Prostate gland (tissue), 2 donors: ENCODE data around the gene EPOP.

Experiments
- CTCF ChIP-seq, 4 experiments: fragments of 200-600 bp in 2 of 4; fragments of 450-650 bp in 2 of 4; sonication (generic) in 2 of 4; IDR thresholded peaks; 1 replicate in 3 of 4; 2 replicates in 1 of 4; pipeline ENCODE4 v1.5.1; 2016 to 2019; ENCODE audit warnings: antibody characterized with exemption in 4 of 4, mild to moderate bottlenecking in 2 of 4, moderate library complexity in 2 of 4
- POLR2AphosphoS5 ChIP-seq: sonication (generic); formaldehyde crosslinking; IDR thresholded peaks from one replicate; pipeline ENCODE4 v1.6.1; 2017; ENCODE audit warnings: antibody characterized with exemption

GRCh38 chr17:38712593-38712992 is 37.8 kb upstream of the EPOP start:
- TF ChIP-seq POLR2AphosphoS5 (no peak), CTCF (IDR thresholded peaks at IDR 0.05) (no peak)
